GM18526 (cell line): Measurements from ENCODE around the gene LARGE1.

Experiments
- POLR2A ChIP-seq: IDR thresholded peaks from 3 replicates; pipeline ENCODE4 v1.6.1; 2011; ENCODE audit not compliant: insufficient read length; ENCODE audit errors: extremely low read depth

Gene LARGE1

GRCh38 chr22:33854724-33855123 lies 65.6 kb downstream of the LARGE1 start:
- no peak for TF ChIP-seq POLR2A

GRCh38 chr22:33853200-33854097 lies 66.8 kb downstream of the LARGE1 start:
- TF ChIP-seq POLR2A, result no peak

- no peak for TF ChIP-seq POLR2A
Measured at GRCh38 chr22:33851821-33852384, 68.4 kb downstream of the LARGE1 start.

- no peak for TF ChIP-seq POLR2A
Measured at GRCh38 chr22:33851240-33851639, 69.0 kb downstream of the LARGE1 start.

GRCh38 chr22:33850724-33851123 lies 69.6 kb downstream of the LARGE1 start:
- no peak for TF ChIP-seq POLR2A

- TF ChIP-seq POLR2A, result no peak
Measured at GRCh38 chr22:33850193-33850592, 70.1 kb downstream of the LARGE1 start.

GRCh38 chr22:33848251-33848650 lies 72.0 kb downstream of the LARGE1 start:
- TF ChIP-seq POLR2A, result no peak

GRCh38 chr22:33844273-33844672 lies 76.0 kb downstream of the LARGE1 start:
- no peak for TF ChIP-seq POLR2A

- TF ChIP-seq POLR2A, result no peak
Measured at GRCh38 chr22:33842421-33843094, 77.7 kb downstream of the LARGE1 start.

GRCh38 chr22:33842006-33842354 lies 78.3 kb downstream of the LARGE1 start:
- TF ChIP-seq POLR2A, result no peak

GRCh38 chr22:33841281-33842005 lies 78.8 kb downstream of the LARGE1 start:
- TF ChIP-seq POLR2A, result no peak

GRCh38 chr22:33838644-33839043 lies 81.6 kb downstream of the LARGE1 start:
- no peak for TF ChIP-seq POLR2A

- no peak for TF ChIP-seq POLR2A
Measured at GRCh38 chr22:33837826-33838225, 82.5 kb downstream of the LARGE1 start.

GRCh38 chr22:33835265-33835664 lies 85.0 kb downstream of the LARGE1 start:
- no peak for TF ChIP-seq POLR2A

- TF ChIP-seq POLR2A, result no peak
Measured at GRCh38 chr22:33832558-33833151, 87.6 kb downstream of the LARGE1 start.

GRCh38 chr22:33831651-33832050 lies 88.6 kb downstream of the LARGE1 start:
- TF ChIP-seq POLR2A, result no peak

- no peak for TF ChIP-seq POLR2A
Measured at GRCh38 chr22:33831207-33831606, 89.1 kb downstream of the LARGE1 start.
